ENCODE data around the gene C5orf15.

- TF ChIP-seq CTCF (IDR thresholded peaks at IDR 0.05) (no peak), POLR2A (IDR thresholded peaks at IDR 0.05) (no peak)
Observed at GRCh38 chr5:133934822-133935666, 33.4 kb downstream of the C5orf15 start.

Data from thyroid gland (tissue), 4 donors.